Measurements from ENCODE around the gene C5orf63. TPM values are rescaled to one million over a fixed set of nuclear protein-coding genes. Genes with fewer than 3 reads are reported as not detected.
"Not testable (repeated sequence)": the region's sequence is repeated elsewhere in the genome, so short reads cannot be mapped to it uniquely, and the experiment has no call there.

The C5orf63 gene
- polyA plus RNA-seq, 1 donor = 6.0 TPM

GRCh38 chr5:127070243-127070642 is 3.1 kb downstream of the C5orf63 start:
- no peak for DNase-seq

GRCh38 chr5:127068493-127069214 is 4.6 kb downstream of the C5orf63 start:
- no peak for DNase-seq

- DNase-seq = no peak
These were observed 6.6 kb downstream of the C5orf63 start for GRCh38 chr5:127066721-127067120.

GRCh38 chr5:127064253-127064840 is 9.0 kb downstream of the C5orf63 start:
- DNase-seq = no peak

GRCh38 chr5:127063257-127063913 is 9.9 kb downstream of the C5orf63 start:
- DNase-seq = no peak

- DNase-seq = no peak
These were observed 11.3 kb downstream of the C5orf63 start for GRCh38 chr5:127061956-127062355.

- no peak for DNase-seq
These were observed 11.8 kb downstream of the C5orf63 start for GRCh38 chr5:127061537-127061936.

GRCh38 chr5:127060470-127060985 is 12.8 kb downstream of the C5orf63 start:
- no peak for DNase-seq

- DNase-seq = no peak
These were observed 16.4 kb downstream of the C5orf63 start for GRCh38 chr5:127056896-127057295.

- DNase-seq = no peak
These were observed 17.2 kb downstream of the C5orf63 start for GRCh38 chr5:127055880-127056653.

- not testable (repeated sequence) for DNase-seq
These were observed 19.8 kb downstream of the C5orf63 start for GRCh38 chr5:127053551-127053950.

- no peak for DNase-seq
These were observed 20.3 kb downstream of the C5orf63 start for GRCh38 chr5:127053049-127053448.

GRCh38 chr5:127051591-127051990 is 21.7 kb downstream of the C5orf63 start:
- DNase-seq = no peak

- no peak for DNase-seq
These were observed 26.8 kb downstream of the C5orf63 start for GRCh38 chr5:127046343-127047072.

- DNase-seq = no peak
These were observed 30.7 kb downstream of the C5orf63 start for GRCh38 chr5:127042593-127042992.

GRCh38 chr5:127041571-127041970 is 31.7 kb downstream of the C5orf63 start:
- no peak for DNase-seq

GRCh38 chr5:127040796-127041520 is 32.3 kb downstream of the C5orf63 start:
- DNase-seq = no peak

- DNase-seq = no peak
These were observed 34.8 kb downstream of the C5orf63 start for GRCh38 chr5:127038550-127038949.

GRCh38 chr5:127031863-127032232 is 41.5 kb downstream of the C5orf63 start:
- DNase-seq = no peak

GRCh38 chr5:127031147-127031862 is 42.0 kb downstream of the C5orf63 start:
- DNase-seq = no peak

Measured in hindlimb muscle (tissue), 1 donor.